GM19468 (cell line): ENCODE data around the gene FBXO45.
A peak's percentile ranks its signal among the peaks of the same experiment; 100 is the strongest.
"Not testable (repeated sequence)": the region's sequence is repeated elsewhere in the genome, so short reads cannot be mapped to it uniquely, and the experiment has no call there.

Experiments
- ATAC-seq: cut with Tn5 transposase; IDR thresholded peaks from one replicate; pipeline ENCODE4 v1.9.1; 2021; ENCODE audit warnings: mild to moderate bottlenecking, moderate library complexity, moderate number of reproducible peaks; ENCODE audit not compliant: unreplicated experiment; ENCODE audit errors: extremely low read depth

FBXO45 gene

DNA sequence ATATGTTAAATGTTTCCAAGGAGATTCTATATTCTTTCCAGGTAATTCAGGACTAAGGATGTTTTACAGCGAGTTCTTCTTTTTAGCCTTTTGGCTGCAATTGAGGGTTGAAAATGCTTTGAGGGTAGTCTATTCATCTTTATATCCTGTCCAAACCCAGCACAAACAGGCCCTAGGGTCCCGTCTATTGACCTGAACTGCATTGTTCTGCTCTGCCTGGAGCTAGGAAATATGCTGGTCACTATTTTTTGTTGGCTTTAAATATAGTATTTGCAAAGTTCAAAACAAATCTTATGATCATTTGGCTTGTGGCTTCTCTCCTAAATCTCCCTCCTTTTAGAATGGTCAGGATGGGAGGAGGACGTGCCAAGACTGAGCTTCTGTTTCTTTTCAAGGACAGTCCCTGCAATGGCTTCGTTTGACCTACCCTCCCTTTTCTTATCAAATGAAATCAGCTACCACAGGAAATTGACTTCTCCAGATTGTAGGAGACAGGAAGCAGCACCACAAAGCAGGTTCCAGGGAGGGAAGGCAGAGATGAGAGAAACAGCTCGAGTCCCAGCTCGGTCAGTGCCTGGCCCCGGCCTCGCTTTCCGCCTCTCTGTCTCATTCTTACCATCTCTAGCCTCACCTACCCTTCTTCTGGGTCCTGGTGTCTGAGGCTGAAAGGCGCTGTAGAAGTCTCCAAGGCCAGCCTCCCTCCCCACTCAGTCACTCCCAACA is 43.5 kb downstream of the FBXO45 start:
- ATAC-seq = no peak

DNA sequence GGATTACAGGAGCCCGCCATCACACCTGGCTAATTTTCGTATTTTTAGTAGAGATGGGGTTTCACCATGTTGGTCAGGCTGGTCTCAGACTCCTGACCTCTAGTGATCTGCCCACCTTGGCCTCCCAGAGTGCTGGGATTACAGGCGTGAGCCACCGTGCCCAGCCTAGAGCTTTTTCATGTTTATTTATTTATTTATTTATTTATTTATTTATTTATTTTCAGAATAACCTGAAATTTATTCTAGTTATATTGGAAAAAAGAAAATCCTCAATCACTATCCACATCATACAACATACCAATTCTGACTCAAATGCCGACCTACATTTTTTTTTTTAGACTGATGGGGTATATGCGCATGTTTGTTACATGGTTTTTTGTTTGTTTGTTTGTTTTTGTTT is 46.8 kb downstream of the FBXO45 start:
- not testable (repeated sequence) for ATAC-seq

DNA sequence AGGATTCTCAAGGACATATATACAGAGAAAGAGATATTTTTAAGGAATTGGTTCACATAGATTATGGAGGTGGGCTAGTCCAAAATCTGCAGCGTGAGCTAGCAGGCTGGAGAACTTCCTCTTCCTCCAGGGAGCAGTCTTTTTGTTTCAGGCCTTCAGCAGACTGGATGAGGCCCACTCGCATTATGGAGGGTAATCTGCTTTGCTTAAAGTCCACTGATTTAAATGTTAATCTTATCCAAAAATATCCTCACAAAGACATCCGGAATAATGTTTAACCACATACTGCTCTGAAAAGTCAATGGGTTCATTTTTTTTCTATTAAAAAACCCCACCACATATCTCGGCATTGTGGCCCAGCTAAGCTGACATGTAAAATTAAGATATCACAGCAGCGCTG is 48.8 kb downstream of the FBXO45 start:
- ATAC-seq = no peak

DNA sequence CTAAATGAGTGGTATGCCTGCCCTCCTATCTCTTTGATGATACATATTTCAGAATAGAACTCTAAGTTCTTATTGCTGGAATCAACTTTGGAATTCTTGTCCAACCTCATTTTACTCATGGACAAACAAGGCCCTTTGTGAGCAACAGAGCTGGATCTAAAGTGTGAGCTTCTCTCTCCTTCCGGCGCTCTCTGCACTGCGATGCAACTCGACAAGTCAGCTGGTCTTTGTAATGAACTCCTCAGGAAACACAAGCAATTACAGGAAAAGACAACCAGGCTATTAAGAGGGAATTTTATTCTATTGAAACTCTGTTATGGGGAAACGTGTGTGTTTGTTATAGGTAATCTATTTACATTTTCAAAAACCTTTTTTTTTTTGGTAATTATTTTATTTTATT is 50.8 kb downstream of the FBXO45 start:
- no peak for ATAC-seq

DNA sequence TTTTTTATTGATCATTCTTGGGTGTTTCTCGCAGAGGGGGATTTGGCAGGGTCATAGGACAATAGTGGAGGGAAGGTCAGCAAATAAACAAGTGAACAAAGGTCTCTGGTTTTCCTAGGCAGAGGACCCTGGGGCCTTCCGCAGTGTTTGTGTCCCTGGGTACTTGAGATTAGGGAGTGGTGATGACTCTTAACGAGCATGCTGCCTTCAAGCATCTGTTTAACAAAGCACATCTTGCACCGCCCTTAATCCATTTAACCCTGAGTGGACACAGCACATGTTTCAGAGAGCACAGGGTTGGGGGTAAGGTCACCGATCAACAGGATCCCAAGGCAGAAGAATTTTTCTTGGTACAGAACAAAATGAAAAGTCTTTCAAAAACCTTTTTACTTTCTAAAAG is 51.2 kb downstream of the FBXO45 start:
- not testable (repeated sequence) for ATAC-seq

DNA sequence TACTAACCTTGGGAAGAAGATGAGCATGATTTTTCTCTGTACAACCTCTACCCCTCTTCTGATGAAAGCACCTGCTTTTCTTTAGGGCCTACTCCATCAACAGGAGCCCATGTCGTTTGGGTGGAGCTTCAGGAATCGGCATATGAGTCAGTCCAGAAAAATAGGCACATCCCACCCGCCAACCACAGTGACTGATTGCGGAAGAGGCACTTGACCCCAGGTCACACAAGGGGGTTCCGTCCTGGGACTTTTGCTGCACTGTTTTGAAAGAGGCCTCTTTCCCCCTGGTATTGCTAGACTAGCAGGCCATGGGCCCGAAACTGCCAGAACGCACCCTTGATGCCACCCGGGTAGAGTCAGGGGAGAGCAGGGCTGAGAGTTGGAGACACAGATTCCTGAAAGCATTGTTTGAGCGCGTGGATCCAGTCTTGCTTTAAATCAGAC is 51.7 kb downstream of the FBXO45 start:
- ATAC-seq = no peak

DNA sequence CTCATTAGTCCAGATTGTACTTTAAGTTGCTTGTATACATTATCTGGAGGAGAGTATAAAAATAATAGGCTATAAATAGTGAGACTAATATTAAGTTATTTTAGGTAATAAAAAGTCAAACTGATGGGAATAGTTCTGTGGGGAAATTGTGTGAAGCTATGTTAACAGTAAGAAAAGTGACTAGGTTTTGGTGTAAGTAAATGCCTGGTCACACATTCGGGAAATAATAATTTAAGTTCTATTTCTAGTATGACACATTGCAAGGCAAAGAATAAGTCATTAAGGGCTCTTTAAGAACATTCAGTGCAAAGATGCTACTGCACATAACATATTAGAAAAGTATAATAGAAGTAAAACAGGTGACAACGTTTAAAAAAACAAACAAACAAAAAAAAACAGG is 52.2 kb downstream of the FBXO45 start:
- ATAC-seq = no peak

DNA sequence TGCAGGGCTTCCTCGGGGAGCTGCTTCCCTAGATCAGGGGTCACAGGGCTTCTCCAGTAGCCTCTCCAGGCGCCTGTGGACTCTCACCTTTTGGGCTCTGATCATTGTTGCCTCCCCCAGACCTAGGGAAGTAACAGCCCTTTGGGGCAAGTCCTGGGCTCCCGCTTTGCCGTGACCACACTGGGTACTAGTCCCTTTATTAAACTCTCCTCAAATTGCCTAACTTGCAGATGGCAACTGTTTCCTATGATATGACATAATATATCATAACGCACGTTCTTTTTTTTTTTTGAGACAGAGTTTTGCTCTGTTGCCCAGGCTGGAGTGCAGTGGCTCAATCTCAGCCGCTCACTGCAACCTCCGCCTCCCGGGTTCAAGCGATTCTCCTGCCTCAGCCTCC is 53.2 kb downstream of the FBXO45 start:
- no peak for ATAC-seq

DNA sequence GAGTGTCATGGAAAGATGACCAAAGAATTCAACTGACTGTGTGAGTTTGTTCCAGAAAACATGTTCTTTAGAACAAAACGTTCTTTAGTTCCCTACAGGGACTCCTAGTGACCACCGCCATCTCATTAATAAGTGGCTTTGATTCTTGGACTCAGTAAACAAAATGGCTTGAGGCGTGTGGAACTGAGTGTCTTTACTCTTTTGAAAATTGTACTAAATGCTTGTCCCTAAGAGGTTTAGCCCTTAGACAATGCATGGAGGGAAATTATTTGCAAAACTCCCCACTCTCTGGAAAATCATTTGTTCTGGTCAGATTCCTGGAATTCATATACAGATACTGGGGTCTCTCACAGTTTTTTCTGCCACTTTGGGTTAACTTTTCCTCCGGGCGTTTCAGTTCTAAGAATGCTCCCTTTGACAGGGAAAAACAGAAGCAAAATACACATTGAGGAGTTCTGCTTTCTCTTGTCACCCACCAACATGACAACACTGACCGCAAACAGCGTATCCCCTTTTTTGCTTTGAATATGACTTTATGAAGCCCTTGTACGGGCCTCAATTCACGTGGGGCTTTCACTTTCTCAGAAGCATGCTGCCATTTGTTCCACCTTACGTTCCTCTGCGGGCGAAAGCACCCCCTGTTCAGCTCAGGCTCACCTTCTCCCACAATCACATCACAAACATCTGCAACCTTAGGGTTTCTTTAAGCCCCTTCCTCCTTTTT is 55.8 kb downstream of the FBXO45 start:
- peak; percentile 29 for ATAC-seq

DNA sequence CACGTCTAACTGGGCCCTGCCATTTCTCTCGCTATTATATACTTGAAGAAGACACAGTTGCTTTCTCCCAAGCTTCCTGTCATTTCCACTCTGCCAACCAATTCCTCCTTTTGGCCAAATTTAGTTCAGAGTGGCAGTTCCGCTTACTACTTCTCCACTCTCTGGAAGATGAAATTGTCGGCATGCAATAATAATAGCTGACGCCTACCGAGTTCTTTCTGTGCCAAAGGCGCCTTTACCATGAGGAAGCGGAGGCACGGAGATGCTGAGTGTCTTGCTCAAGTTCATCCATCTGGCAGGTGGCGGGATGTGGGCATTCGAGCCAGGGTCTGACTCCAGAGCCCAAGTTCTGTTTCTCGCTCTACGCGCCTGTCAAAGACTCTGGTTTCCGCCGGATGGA is 56.4 kb downstream of the FBXO45 start:
- no peak for ATAC-seq

DNA sequence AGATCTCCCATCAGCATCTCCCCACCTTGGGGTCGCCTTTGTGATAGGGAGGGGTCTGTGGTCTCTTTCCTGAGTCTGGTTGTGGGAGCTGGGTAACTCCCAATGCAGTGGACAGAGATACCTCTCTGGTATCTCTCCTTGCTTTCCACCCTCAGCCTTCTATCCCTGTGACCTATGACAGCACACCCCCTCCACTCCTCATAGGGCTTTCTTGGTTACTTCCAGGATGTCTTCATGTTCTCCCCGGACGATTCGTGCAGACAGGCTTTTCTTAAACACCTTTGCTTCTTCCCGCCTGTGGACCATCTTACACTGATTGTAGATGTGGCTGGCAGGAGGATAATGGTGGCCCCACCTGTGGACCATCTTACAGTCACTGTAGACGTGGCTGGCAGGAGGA is 56.9 kb downstream of the FBXO45 start:
- no peak for ATAC-seq

DNA sequence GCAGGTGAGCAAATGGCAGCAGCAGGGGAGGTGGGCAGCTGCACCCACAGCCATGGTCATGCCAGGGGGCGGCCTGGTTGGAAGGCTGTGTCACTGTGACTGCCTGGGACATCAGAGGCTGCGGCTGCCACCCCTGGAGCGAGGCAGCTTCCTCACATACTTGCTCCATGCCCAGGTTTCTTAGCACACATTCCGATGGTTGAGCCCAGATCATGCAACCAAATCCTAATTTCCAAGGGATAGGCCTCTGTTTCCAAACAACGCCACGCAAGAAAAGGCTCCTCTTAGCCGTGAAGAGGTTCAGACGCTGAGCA is 59.4 kb downstream of the FBXO45 start:
- no peak for ATAC-seq

DNA sequence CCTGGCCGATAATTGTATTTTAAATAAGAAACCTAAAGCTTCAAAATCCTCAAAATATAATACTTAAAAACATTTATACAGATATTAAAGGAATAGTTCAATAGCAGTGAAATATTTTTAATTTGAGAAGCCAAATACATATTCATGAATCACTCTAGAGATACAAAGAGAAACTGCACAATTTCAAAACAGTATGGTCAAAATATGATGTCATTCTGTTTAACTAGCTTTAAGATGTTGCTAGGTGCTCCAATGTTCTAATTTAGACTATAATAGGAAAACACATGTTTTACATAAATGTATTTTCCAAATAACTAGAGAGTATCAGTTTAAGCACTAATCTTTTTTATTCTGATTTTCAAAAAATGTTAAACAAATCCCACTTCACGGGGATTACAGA is 60.8 kb downstream of the FBXO45 start:
- no peak for ATAC-seq

DNA sequence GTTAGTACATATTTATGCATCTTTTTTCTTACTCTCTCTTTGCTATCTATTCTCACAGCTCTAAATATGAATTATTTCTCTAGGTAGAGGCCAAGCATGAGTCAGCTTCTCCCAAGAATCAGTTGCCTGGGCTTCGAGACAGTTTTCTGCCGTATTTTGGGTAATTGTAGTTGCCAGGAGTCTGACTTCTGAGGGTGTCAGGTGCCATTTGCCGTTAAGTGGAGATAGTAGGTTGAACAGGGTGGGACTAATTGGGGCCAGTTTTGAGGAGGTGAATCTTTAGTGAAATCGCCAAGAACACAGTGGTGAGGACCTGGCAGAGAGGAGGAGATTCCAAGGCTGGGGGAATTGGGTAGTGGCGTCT is 63.2 kb downstream of the FBXO45 start:
- ATAC-seq = no peak

DNA sequence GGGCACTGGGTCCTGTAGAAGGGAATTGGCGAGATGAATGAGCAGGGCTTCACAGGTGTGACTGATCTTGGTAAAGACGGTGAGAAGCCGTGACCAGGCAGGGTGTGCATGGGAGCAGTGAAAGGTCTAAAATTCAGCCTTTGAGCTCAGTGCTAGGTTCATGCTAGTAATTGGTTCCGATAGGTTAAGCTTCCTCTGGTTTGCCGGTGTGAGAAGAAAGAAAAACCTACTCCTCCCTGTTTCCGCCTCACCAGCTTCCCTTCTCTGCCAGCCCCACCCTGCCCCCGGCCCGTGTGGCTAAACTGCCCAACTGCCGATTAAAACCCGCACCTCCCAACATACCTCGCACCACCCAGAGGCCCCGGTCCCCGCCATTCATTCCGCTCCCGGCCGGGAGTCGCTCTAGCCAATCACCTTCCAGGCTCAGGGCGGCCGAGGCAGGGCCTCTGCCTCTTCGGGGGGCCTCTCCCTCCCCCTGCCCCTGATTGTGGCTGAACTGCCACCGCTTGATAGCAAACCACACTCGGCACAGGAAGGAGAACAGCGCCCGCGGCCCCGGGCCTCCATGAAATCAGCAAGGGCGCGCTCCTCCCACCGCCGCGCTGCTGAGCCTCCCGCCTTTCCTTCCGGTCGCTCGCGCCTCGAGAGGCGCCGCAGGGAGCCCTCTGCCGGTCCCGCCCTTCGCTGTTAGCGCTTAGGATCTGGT is 63.7 kb downstream of the FBXO45 start:
- peak; percentile 72 for ATAC-seq

DNA sequence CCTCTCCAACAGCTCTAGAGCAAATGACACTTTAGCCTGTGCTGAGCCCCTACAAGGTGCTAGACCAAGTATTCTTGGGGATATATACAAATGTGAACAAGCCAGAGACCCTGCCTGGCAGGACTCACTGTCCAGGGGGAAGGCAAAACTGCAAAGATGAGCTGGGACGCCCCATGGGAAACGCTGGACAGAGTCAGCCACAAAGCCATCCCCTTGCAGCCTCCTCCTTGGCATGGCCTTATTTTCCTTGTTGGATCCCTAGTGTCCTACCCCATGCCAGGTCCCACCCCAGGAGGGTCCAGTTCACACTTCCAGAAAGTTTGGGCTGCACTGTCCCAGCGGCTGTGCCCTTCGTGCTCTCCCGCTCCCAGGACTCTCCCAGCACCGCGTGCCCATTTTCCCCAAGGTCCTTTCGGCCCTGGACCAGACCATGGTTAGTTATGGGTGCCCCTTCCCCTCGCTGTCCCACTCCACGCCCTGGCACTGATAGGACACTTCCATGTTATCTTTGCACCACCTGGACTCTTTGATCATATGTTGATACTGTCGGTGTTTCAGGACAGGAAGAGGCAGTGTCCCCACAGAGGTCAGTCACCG is 65.2 kb downstream of the FBXO45 start:
- ATAC-seq = no peak

DNA sequence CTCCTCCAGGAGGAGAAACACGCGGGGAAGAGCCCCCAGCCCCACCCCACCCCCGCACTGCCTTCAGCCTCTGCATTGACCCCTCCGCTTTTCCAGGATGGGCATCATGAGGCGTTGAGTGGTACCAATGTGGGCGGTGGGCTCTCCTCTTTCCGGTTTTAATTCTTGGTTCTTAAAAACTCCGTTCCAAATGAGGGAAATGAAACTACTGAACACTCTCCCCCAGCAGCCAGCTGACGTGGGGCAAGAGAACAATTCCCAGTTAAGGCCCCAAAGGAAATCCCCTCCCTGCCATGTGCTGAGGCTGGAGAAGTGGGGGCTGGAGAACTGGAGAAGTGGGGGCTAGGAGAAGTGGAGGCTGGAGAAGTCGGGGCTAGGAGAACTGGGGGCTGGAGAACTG is 65.8 kb downstream of the FBXO45 start:
- no peak for ATAC-seq

DNA sequence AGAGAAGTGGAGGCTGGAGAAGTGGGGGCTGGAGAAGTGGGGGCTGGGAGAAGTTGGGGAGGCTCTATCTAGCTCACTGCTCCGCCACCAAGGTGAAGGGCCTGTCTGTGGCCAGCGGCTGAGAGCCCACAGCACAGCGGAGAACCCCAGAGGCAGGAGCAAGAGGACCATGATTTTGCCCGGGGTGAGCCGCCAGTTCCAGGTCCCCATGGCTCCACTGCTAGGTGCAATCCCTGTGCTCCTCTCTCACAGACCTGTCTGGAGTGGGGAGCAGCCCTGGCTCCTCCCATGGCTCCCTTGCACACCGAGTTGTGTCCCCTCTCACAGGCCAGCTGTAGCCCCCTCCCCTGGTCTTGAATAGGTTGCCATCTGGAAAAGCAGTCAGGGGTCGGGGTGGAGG is 66.4 kb downstream of the FBXO45 start:
- no peak for ATAC-seq

DNA sequence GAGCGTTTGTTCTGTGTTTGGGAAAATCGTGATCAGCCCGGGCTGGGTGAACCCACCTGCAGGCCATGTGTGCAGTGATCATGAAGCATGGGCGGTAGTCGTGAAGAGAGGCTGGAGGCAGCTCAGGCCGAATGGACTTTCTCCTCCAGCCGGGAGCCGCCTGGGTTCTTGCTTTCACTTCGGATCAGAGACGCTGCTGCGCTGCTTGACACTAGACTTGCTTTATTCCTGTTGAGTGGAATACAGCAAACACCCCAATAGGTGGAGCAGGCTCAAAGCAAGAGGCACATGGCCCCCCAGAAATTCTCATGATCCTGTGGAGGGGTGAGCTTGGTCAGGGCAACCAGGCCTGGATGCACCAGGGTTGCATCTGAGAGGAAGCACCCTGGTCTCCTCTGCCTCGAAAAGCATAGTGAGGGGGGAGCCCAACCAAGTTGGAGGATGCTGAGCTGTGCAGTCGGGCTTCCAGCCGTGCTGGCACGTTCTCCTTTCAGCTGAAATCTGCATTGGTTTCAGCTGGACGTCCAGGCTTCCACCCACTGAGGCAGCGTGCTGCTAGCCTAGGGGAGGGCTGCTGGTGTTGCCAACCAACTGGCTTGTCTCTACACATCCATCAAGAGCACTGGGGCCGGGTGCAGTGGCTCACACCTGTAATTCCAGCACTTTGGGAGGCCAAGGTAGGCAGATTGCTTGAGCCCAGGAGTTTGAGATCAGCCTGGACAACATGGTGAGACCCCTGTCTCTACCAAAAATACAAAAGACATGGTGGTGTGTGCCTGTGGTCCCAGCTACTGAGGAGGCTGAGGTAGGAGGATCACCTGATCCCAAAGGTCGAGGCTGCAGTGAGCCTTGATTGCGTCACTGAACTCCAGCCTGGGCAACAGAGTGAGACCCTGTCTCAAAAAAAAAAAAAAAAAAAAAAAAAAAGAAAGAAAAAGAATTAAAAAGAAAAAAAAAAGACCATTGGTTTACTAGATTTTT is 68.2 kb downstream of the FBXO45 start:
- ATAC-seq = no peak

DNA sequence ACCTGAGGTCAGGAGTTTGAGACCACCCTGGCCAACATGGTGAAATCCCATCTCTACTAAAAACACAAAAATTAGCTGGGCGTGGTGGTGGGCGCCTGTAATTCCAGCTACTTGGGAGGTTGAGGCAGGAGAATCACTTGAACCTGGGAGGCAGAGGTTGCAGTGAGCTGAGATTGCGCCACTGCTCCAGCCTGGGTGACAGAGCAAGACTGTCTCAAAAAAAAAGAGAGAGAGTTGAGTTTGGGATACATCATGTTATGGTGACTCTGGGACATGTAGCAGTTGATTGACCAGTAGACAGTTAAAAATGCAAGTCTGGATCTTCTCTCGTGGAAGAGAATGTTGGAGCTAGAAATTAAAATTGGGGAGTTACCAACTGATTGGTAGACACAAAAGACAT is 69.5 kb downstream of the FBXO45 start:
- not testable (repeated sequence) for ATAC-seq
